Left forelimb (tissue), 1 donor: ENCODE measurements around the gene LAMA2.

ENCODE experiments used
- DNase-seq: peaks from one replicate; pipeline ENCODE4 v3.0.0-alpha.2; 2018; ENCODE audit warnings: low spot score

The LAMA2 gene

GRCh38 chr6:129451187-129451586 is 568.2 kb downstream of the LAMA2 start:
- no peak for DNase-seq

- DNase-seq, result no peak
Measured at GRCh38 chr6:129453073-129453472, 570.1 kb downstream of the LAMA2 start.

GRCh38 chr6:129454488-129454887 is 571.5 kb downstream of the LAMA2 start:
- DNase-seq, result no peak

- DNase-seq, result no peak
Measured at GRCh38 chr6:129455126-129455769, 572.3 kb downstream of the LAMA2 start.

- no peak for DNase-seq
Measured at GRCh38 chr6:129460221-129460620, 577.3 kb downstream of the LAMA2 start.

GRCh38 chr6:129469070-129469662 is 586.2 kb downstream of the LAMA2 start:
- DNase-seq, result no peak

GRCh38 chr6:129472239-129472638 is 589.3 kb downstream of the LAMA2 start:
- DNase-seq, result no peak

- no peak for DNase-seq
Measured at GRCh38 chr6:129473546-129473945, 590.6 kb downstream of the LAMA2 start.

- DNase-seq, result no peak
Measured at GRCh38 chr6:129475477-129476247, 592.7 kb downstream of the LAMA2 start.

- no peak for DNase-seq
Measured at GRCh38 chr6:129476248-129476564, 593.3 kb downstream of the LAMA2 start.

- no peak for DNase-seq
Measured at GRCh38 chr6:129476810-129477209, 593.9 kb downstream of the LAMA2 start.

- no peak for DNase-seq
Measured at GRCh38 chr6:129478379-129478778, 595.4 kb downstream of the LAMA2 start.

- no peak for DNase-seq
Measured at GRCh38 chr6:129481706-129482105, 598.8 kb downstream of the LAMA2 start.

- DNase-seq, result no peak
Measured at GRCh38 chr6:129485746-129486145, 602.8 kb downstream of the LAMA2 start.

- DNase-seq, result no peak
Measured at GRCh38 chr6:129486327-129486726, 603.4 kb downstream of the LAMA2 start.

GRCh38 chr6:129488313-129488712 is 605.4 kb downstream of the LAMA2 start:
- DNase-seq, result no peak

- no peak for DNase-seq
Measured at GRCh38 chr6:129489215-129489765, 606.4 kb downstream of the LAMA2 start.

GRCh38 chr6:129490521-129491255 is 607.8 kb downstream of the LAMA2 start:
- DNase-seq, result no peak

- no peak for DNase-seq
Measured at GRCh38 chr6:129491436-129491835, 608.5 kb downstream of the LAMA2 start.

GRCh38 chr6:129492260-129492659 is 609.3 kb downstream of the LAMA2 start:
- no peak for DNase-seq

- no peak for DNase-seq
Measured at GRCh38 chr6:129493354-129493902, 610.5 kb downstream of the LAMA2 start.

- no peak for DNase-seq
Measured at GRCh38 chr6:129494099-129494498, 611.2 kb downstream of the LAMA2 start.
